ENCODE results near the gene ZNF282. TPM values are rescaled to one million over a fixed set of nuclear protein-coding genes. Genes with fewer than 3 reads are reported as not detected.

ZNF282 gene
- 10 to 100 TPM; 42.0 to 49.7 TPM for total RNA-seq

DNA sequence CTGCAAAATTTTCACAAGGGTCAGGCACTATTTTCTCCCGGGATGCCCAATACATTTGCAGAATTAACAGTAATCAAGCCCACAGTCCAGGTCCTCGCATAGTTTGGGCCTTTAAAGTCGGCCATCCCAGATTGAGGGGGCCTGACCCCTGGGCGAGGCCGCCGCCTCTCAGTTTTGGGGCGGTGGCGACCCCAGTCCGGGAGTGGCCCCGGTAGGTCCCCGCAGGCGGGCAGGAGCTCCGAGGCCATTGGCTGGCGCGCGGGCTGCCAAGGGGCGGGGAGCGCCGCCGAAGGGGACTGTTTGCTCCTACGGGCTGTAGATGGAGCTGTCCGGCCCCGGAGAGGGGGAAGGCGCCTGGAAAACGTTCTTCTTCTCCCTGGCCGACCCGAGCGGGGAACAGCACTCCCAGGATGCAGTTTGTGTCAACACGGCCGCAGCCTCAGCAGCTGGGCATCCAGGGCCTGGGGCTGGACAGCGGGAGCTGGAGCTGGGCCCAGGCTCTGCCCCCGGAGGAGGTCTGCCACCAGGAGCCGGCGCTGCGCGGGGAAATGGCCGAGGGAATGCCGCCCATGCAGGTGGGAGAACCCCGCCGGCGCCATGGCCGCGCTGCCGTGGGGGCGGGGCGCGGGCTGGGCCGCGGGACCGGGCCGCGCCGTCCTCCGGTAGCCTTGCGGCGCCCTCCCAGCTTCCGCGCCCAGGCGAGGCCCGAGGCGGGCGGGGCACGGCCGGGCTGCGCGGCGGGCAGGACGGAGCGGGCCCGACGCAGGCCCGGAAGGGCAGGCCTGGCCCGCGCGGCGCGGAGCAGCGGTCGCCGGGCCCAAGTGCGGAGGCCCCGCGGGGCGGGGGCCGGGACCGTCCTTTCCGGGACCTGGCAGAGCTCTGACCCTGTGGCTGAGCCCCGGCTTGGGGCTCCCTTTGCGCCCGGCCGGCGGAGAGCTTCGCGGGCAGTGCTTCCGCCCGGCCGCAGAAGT lies at the start of gene ZNF282:
Gene ZNF282, plus strand, starts transcription at position 367 of the 971 bp plus-strand sequence. Its CDS starts 44 bp downstream, at position 411.
- ATAC-seq, result peak; percentile 93
- Mint-ChIP-seq H3K27ac (peak within 1 kb of the TSS; percentile 93), H3K36me3 (peaks cover 36% of the 10 kb centered on the region), H3K4me1 (peaks cover 53% of the 10 kb centered on the region), H3K9me3 (ENCODE audit: low read depth) (no peaks in the 10 kb centered on the region), H3K27me3 (peaks cover 2% of the 10 kb centered on the region), H3K4me3 (peak within 1 kb of the TSS; percentile 94)
- CTCF ChIA-PET, result interaction anchor here (0.6 to 3.3 kb wide), 31 partner anchors 9 to 430 kb away, joined by 3 to 21 read pairs (median 4); partner anchors contain the start of genes ZNF398, ZNF425 and ZNF783
- DNase-seq, result peak; percentile 87

- Mint-ChIP-seq H3K4me1 (peaks cover 29% of the 10 kb centered on the region), H3K4me3 (peak within 1 kb of the TSS; percentile 90), H3K27ac (peak within 1 kb of the TSS; percentile 88), H3K27me3 (no peaks in the 10 kb centered on the region), H3K36me3 (peaks cover 7% of the 10 kb centered on the region), H3K9me3 (ENCODE audit: low read depth) (no peaks in the 10 kb centered on the region)
- ATAC-seq (peak; percentile 82), DNase-seq (peak; percentile 79)
- CTCF ChIA-PET, result interaction anchor here (0.6 to 4.6 kb wide), 20 partner anchors 9 to 276 kb away, joined by 3 to 61 read pairs (median 5); partner anchors contain the start of genes ZNF212, ZNF282, ZNF425 and ZNF783
These were observed 48.1 kb upstream of the ZNF282 start, which contains the start of gene ZNF398 for GRCh38 chr7:149147072-149147751. ZNF398 (plus strand) TSS chr7:149147453; CDS start chr7:149147743, 290 bp downstream.

- DNase-seq (peak; percentile 68), ATAC-seq (peak; percentile 40)
- H3K9me3 Mint-ChIP-seq (ENCODE audit: low read depth), result no peaks in the 10 kb centered on the region
- H3K36me3 Mint-ChIP-seq, result peaks cover 7% of the 10 kb centered on the region
- CTCF ChIA-PET, result interaction anchor here (0.7 to 4.6 kb wide), 19 partner anchors 10 to 275 kb away, joined by 3 to 61 read pairs (median 5); partner anchors contain the start of genes ZNF212, ZNF282, ZNF425 and ZNF783
- H3K27ac Mint-ChIP-seq, result peak overlapping the region; percentile 66
- H3K4me3 Mint-ChIP-seq, result peak overlapping the region; percentile 90
- H3K4me1 Mint-ChIP-seq, result peaks cover 29% of the 10 kb centered on the region
- H3K27me3 Mint-ChIP-seq, result no peaks in the 10 kb centered on the region
These were observed 47.3 kb upstream of the ZNF282 start for GRCh38 chr7:149147752-149148653.

DNA sequence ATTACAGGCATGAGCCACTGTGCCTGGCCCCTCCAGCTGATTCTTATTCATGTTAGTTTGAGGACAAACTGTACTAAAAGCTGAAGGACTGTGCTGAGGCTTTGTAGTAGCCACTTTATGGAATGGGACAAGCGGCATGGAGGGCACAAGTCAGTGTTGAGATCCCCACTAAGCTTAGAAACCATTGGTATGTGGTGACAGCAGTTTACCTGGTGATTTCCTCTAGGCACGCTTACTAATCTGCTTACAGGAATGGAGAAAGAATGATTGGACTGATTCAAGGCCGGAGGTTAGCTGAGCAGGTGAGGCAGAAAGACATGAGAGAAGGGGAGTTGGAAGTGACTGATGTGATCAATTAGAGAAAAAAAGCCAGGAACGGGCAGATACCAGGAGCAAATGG lies 44.4 kb upstream of the ZNF282 start:
- H3K27ac Mint-ChIP-seq, result no peak overlapping the region
- no peaks in the 10 kb centered on the region for H3K9me3 Mint-ChIP-seq (ENCODE audit: low read depth)
- peaks cover 21% of the 10 kb centered on the region for H3K36me3 Mint-ChIP-seq
- CTCF ChIA-PET, result interaction anchor here (0.9 to 2.2 kb wide), 4 partner anchors 13 to 44 kb away, joined by 3 to 8 read pairs (median 4); partner anchors contain the start of gene ZNF282
- no peak overlapping the region for H3K4me3 Mint-ChIP-seq
- H3K4me1 Mint-ChIP-seq, result peaks cover 23% of the 10 kb centered on the region
- no peaks in the 10 kb centered on the region for H3K27me3 Mint-ChIP-seq
- DNase-seq (no peak), ATAC-seq (no peak)

DNA sequence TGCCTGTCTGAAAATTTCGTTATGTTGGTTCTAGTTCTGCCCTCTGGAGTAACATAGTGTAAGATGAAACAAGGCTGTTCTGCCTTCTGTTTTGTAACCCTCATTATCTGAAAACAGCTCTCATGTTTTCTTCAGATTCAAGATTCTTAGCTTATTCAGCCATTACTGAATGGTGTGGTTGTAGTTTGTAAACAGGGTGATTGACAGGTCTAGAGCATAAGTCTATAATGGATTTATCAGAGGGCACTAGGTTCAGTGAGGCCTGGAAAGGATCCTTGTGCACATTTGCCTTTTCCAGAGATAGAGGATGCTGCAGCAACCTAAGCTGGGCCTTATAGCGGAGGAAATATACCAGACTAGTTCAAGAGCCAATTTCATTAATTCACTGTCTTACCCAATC lies 42.0 kb upstream of the ZNF282 start:
- H3K4me3 Mint-ChIP-seq, result no peak overlapping the region
- ATAC-seq (no peak), DNase-seq (no peak)
- no peaks in the 10 kb centered on the region for H3K9me3 Mint-ChIP-seq (ENCODE audit: low read depth)
- CTCF ChIA-PET, result interaction anchor here (2.0 kb wide), 1 partner anchor 28 kb away, joined by 5 read pairs; the partner anchor contains the start of gene ZNF425
- no peaks in the 10 kb centered on the region for H3K27me3 Mint-ChIP-seq
- peak overlapping the region; percentile 21 for H3K27ac Mint-ChIP-seq
- peaks cover 31% of the 10 kb centered on the region for H3K36me3 Mint-ChIP-seq
- H3K4me1 Mint-ChIP-seq, result peaks cover 17% of the 10 kb centered on the region

- peaks cover 11% of the 10 kb centered on the region for H3K4me1 Mint-ChIP-seq
- DNase-seq, result no peak
- H3K27me3 Mint-ChIP-seq, result no peaks in the 10 kb centered on the region
- ATAC-seq, result no peak
- peaks cover 32% of the 10 kb centered on the region for H3K36me3 Mint-ChIP-seq
- H3K4me3 Mint-ChIP-seq, result no peak overlapping the region
- no peaks in the 10 kb centered on the region for H3K9me3 Mint-ChIP-seq (ENCODE audit: low read depth)
- no peak overlapping the region for H3K27ac Mint-ChIP-seq
- CTCF ChIA-PET, result interaction anchor here (2.0 kb wide), 1 partner anchor 28 kb away, joined by 5 read pairs; the partner anchor contains the start of gene ZNF425
These were observed 41.3 kb upstream of the ZNF282 start for GRCh38 chr7:149154056-149154455.

GRCh38 chr7:149156898-149157297 lies 38.4 kb upstream of the ZNF282 start:
- Mint-ChIP-seq H3K27me3 (no peaks in the 10 kb centered on the region), H3K36me3 (peaks cover 40% of the 10 kb centered on the region), H3K4me1 (peaks cover 18% of the 10 kb centered on the region), H3K4me3 (no peak overlapping the region), H3K9me3 (ENCODE audit: low read depth) (no peaks in the 10 kb centered on the region), H3K27ac (no peak overlapping the region)
- ATAC-seq, result no peak
- no peak for DNase-seq
- CTCF ChIA-PET, result no interaction called here

DNA sequence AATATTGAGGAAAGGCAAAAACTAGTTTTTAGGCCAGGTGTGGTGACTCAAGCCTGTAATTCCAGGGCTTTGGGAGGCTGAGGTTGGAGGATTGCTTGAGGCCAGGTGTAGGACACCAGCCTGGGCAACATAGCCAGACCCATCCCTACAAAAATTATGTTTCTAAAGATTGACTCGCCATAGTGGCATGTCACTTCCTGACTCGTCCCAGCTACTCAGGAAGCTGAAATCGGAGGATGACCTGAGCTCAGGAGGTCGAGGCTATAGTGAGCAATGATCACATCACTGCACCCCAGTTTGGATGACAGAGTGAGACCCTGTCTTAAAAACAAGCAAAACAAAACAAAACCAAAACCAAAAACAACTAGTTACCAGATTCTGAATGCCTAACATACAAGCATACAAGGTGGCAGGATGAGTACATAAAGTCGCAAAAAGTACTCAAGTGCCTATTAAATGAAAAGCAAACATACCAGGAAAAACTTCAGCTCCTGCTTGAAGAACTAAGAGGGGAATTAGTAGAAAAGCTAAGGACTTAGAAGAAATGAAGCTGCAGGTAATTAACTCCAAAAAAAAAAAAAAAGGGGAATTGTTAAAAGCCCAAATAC lies 34.0 kb upstream of the ZNF282 start:
- no peaks in the 10 kb centered on the region for H3K27me3 Mint-ChIP-seq
- ATAC-seq (no peak), DNase-seq (no peak)
- peaks cover 39% of the 10 kb centered on the region for H3K36me3 Mint-ChIP-seq
- H3K4me3 Mint-ChIP-seq, result no peak overlapping the region
- CTCF ChIA-PET, result interaction anchor here (1.1 kb wide), 1 partner anchor 34 kb away, joined by 4 read pairs; the partner anchor contains the start of gene ZNF282
- peaks cover 18% of the 10 kb centered on the region for H3K4me1 Mint-ChIP-seq
- H3K27ac Mint-ChIP-seq, result peak overlapping the region; percentile 80
- H3K9me3 Mint-ChIP-seq (ENCODE audit: low read depth), result no peaks in the 10 kb centered on the region

DNA sequence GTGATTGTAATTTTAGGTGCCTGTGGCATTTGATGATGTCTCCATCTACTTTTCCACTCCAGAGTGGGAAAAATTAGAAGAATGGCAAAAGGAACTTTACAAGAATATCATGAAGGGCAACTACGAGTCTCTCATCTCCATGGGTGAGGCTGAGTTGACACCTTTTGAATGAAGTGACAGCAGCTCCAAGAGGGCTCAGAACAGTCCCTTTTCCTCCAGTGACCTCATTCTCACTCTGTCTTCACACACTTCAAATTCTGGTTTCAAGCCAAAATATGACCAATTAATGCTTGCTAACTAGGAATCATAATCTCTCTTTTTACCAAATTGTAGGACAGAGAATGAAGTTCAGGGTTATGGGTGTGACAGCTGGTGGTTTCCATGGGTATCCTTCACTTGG lies 29.2 kb upstream of the ZNF282 start:
- DNase-seq (no peak), ATAC-seq (no peak)
- Mint-ChIP-seq H3K4me3 (no peak overlapping the region), H3K9me3 (ENCODE audit: low read depth) (no peaks in the 10 kb centered on the region), H3K27ac (no peak overlapping the region), H3K36me3 (peaks cover 40% of the 10 kb centered on the region), H3K27me3 (no peaks in the 10 kb centered on the region), H3K4me1 (peaks cover 10% of the 10 kb centered on the region)
- CTCF ChIA-PET, result interaction anchor here (1.1 kb wide), 1 partner anchor 40 kb away, joined by 3 read pairs; the partner anchor contains the start of gene ZNF425

DNA sequence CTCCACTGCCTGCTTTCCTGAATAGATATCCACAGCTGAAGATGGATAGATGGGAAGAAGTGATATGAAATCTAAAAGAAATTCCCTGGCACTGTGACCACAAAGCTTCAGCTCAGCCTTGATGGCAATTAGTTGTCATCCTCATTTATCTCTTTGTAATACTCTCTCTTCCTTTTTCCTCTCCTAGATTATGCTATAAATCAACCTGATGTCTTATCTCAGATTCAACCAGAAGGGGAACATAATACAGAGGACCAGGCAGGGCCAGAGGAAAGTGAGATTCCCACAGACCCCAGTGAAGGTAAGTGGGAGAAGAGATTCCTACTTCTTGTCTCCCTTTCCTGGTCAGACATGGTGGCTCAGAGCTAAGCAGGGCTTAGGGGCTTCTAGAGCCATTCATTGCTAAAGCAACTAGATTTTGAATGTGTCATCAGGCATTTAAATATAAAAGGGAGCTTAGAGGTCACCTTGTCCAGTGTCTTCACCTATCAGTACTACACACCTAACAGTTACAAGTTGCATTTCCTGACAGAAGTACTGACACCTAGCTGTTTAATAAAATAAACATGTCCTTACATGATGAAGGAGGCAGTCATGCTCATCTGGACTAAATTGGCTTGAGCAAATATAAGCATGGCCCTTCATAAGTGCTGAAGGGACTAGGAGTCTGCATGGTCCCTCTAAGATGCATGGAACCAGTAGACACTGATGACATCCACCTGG lies 28.6 kb upstream of the ZNF282 start:
- H3K4me1 Mint-ChIP-seq, result peaks cover 4% of the 10 kb centered on the region
- no peaks in the 10 kb centered on the region for H3K27me3 Mint-ChIP-seq
- H3K4me3 Mint-ChIP-seq, result no peak overlapping the region
- no peak overlapping the region for H3K27ac Mint-ChIP-seq
- ATAC-seq (no peak), DNase-seq (no peak)
- CTCF ChIA-PET, result interaction anchor here (0.8 to 1.1 kb wide), 4 partner anchors 14 to 101 kb away, joined by 3 to 4 read pairs (median 3); partner anchors contain the start of genes ZNF282 and ZNF425
- H3K36me3 Mint-ChIP-seq, result peaks cover 35% of the 10 kb centered on the region
- no peaks in the 10 kb centered on the region for H3K9me3 Mint-ChIP-seq (ENCODE audit: low read depth)

DNA sequence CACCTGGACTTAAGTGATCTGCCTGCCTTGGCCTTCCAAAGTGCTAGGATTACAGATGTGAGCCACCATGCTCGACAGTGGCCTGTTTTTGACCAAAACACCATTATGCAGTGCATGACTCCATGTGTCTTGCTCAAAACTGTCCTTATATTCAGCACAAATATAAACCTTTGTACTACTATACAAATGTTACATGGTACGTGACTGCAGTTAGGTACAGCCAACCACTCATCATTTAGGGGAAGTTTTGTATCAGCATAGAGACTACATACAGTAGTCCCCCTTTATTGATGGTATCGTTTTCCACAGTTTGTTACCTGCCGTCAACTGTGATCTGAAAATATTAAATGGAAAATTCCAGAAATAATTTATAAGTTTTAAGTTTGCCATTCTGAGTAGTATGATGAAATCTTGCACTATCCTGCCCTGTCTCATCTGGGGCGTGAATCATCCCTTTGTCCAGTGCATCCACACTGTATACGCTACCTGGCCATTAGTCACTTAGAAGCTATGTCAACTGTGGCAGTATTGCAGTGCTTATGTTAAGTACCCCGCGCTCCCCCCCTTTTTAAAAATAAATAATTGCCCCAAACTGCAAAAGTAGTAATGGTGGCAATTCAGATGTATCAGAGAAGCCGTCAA lies 23.3 kb upstream of the ZNF282 start:
- Mint-ChIP-seq H3K27me3 (no peaks in the 10 kb centered on the region), H3K36me3 (peaks cover 25% of the 10 kb centered on the region), H3K27ac (no peak overlapping the region), H3K9me3 (ENCODE audit: low read depth) (no peaks in the 10 kb centered on the region), H3K4me1 (peaks cover 8% of the 10 kb centered on the region), H3K4me3 (no peak overlapping the region)
- CTCF ChIA-PET, result interaction anchor here (1.7 kb wide), 1 partner anchor 90 kb away, joined by 3 read pairs; the partner anchor contains the start of gene ZNF783
- no peak for ATAC-seq
- no peak for DNase-seq
